Measurements from ENCODE around the gene ZSCAN1.

ZSCAN1 gene, protein sequence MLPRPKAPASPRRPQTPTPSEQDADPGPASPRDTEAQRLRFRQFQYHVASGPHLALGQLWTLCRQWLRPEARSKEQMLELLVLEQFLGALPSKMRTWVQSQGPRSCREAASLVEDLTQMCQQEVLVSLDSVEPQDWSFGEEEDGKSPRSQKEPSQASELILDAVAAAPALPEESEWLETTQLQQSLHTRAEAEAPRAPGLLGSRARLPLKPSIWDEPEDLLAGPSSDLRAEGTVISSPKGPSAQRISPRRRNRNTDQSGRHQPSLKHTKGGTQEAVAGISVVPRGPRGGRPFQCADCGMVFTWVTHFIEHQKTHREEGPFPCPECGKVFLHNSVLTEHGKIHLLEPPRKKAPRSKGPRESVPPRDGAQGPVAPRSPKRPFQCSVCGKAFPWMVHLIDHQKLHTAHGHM

DNA sequence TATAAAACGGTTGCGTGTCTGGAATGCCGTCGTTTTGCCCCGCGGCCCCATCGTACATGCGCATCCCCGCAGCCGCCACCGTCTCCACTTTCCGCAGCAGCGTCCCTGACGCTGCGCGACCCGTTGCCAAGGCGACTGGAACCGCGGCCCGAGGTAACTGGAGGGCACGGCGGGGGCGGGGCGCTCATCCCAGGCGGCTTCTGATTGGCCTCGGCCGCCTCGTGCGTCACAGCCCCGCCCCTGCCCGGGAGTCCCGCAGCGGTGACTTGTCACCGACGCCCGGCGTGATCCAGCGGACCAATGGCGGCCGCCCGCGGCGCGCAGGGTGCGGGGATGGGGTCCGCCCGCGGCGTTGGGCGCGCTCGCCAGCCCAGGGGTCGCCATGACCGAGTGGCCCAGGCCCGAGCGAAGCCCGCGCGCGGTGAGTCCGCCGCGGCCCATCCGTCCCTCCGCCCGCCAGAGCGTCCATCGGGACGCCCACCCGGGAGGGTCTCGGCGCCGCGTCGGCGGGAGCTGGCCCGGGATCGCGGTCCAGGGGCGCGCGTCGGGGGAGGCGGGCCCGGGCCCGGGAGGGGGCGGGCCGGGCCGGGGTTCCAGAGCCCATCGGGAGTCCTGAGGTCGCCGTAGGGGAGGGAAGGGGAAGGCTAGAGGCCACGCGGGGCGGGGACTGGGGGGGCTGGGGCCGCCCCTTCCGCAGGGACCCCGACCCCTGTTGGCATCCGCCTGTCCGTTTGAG lies at the start of gene ZSCAN1:
ZSCAN1 (plus strand) TSS at position 285 of the 736 bp plus-strand sequence. CDS start 3,812 bp downstream, outside the sequence.
- no peaks in the 10 kb centered on the region for H3F3A ChIP-seq (ENCODE audit: low read depth)
- H3K36me3 ChIP-seq (ENCODE audit: insufficient read depth, low read length) = no peaks in the 10 kb centered on the region
- no peak for TF ChIP-seq EZH2phosphoT487 (IDR thresholded peaks at IDR 0.05; ENCODE audit: borderline replicate concordance)
- TF ChIP-seq, protein P1, sequence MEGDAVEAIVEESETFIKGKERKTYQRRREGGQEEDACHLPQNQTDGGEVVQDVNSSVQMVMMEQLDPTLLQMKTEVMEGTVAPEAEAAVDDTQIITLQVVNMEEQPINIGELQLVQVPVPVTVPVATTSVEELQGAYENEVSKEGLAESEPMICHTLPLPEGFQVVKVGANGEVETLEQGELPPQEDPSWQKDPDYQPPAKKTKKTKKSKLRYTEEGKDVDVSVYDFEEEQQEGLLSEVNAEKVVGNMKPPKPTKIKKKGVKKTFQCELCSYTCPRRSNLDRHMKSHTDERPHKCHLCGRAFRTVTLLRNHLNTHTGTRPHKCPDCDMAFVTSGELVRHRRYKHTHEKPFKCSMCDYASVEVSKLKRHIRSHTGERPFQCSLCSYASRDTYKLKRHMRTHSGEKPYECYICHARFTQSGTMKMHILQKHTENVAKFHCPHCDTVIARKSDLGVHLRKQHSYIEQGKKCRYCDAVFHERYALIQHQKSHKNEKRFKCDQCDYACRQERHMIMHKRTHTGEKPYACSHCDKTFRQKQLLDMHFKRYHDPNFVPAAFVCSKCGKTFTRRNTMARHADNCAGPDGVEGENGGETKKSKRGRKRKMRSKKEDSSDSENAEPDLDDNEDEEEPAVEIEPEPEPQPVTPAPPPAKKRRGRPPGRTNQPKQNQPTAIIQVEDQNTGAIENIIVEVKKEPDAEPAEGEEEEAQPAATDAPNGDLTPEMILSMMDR (conservative IDR thresholded peaks at IDR 0.05; ENCODE audit: low read length) = no peak
- no peaks in the 10 kb centered on the region for H3K9me2 ChIP-seq (replicated peaks; ENCODE audit: low read depth, low read length)
- no peaks in the 10 kb centered on the region for H3K4me1 ChIP-seq (ENCODE audit: insufficient read depth, low read length, poor library complexity, severe bottlenecking)
- H3K9ac ChIP-seq (ENCODE audit: low read depth, low read length, poor library complexity, severe bottlenecking) = no peak within 1 kb of the TSS
- H3K9me3 ChIP-seq (ENCODE audit: insufficient read depth, low read depth, low read length) = peaks cover 14% of the 10 kb centered on the region; the same call in 1 of the 2 replicates
- no peak within 1 kb of the TSS for H3K4me2 ChIP-seq (ENCODE audit: low read depth, low read length, poor library complexity, severe bottlenecking)
- no peaks in the 10 kb centered on the region for H3K79me2 ChIP-seq (ENCODE audit: insufficient read depth, low read length)
- no peak within 1 kb of the TSS for H2AFZ ChIP-seq (ENCODE audit: low read length)
- no peak within 1 kb of the TSS for H3K4me3 ChIP-seq (ENCODE audit: low read length, poor library complexity, severe bottlenecking)
- H3K27me3 ChIP-seq (ENCODE audit: insufficient read depth, low read length, poor library complexity, severe bottlenecking) = no peaks in the 10 kb centered on the region
- no peaks in the 10 kb centered on the region for H4K20me1 ChIP-seq (ENCODE audit: insufficient read depth, low read length, poor library complexity, severe bottlenecking)

DNA sequence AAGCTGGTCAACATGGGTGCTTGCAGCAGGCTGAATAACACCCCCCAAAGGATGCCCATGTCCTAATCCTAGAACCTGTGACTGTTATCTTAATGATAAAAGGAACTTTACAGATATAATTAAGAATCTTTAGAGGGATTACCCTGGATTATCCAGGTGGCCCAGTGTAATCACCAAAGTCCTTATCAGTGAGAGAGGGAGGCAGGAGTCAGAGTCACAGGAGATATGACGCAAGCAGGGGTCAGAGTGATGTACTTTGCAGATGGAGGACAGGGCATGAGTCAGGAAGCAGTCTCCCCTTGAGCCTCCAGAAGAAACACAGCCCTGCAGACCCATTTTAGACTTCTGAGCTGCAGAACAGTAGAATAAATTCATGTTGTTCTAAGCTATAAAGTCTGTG lies 41.0 kb upstream of the ZSCAN1 start:
- peaks cover 11% of the 10 kb centered on the region; the same call in 1 of the 2 replicates for H3K9me3 ChIP-seq (ENCODE audit: insufficient read depth, low read depth, low read length)
- no peaks in the 10 kb centered on the region for H3K27me3 ChIP-seq (ENCODE audit: insufficient read depth, low read length, poor library complexity, severe bottlenecking)
- no peak overlapping the region for H3K4me3 ChIP-seq (ENCODE audit: low read length, poor library complexity, severe bottlenecking)
- no peaks in the 10 kb centered on the region for H3F3A ChIP-seq (ENCODE audit: low read depth)
- no peaks in the 10 kb centered on the region for H3K79me2 ChIP-seq (ENCODE audit: insufficient read depth, low read length)
- no peak overlapping the region for H3K9ac ChIP-seq (ENCODE audit: low read depth, low read length, poor library complexity, severe bottlenecking)
- H4K20me1 ChIP-seq (ENCODE audit: insufficient read depth, low read length, poor library complexity, severe bottlenecking) = no peaks in the 10 kb centered on the region
- no peak overlapping the region for H3K4me2 ChIP-seq (ENCODE audit: low read depth, low read length, poor library complexity, severe bottlenecking)
- H3K36me3 ChIP-seq (ENCODE audit: insufficient read depth, low read length) = peaks cover 14% of the 10 kb centered on the region; the same call in 1 of the 2 replicates
- no peaks in the 10 kb centered on the region for H3K9me2 ChIP-seq (replicated peaks; ENCODE audit: low read depth, low read length)
- TF ChIP-seq EZH2phosphoT487 (IDR thresholded peaks at IDR 0.05; ENCODE audit: borderline replicate concordance) = no peak
- TF ChIP-seq, protein P1 (conservative IDR thresholded peaks at IDR 0.05; ENCODE audit: low read length) = no peak
- no peak overlapping the region for H2AFZ ChIP-seq (ENCODE audit: low read length)
- no peaks in the 10 kb centered on the region for H3K4me1 ChIP-seq (ENCODE audit: insufficient read depth, low read length, poor library complexity, severe bottlenecking)

DNA sequence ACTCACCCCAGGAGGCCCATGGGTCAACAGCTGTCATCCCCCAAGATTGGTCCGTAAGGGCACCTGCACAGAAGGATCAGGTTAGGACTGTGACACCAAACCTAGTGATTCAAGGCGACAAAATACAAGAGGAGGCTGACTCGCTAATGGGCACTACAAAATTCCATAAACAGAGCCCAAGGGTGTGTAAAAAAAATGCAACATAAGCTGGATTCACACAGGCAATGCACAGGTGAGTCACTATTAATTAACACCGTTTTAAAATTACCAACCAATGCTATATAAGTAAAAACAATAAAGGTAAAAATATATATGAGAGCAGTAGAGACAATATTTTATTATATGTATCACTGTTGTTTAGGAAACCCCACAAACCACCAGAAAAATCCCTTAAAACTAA lies 33.1 kb upstream of the ZSCAN1 start:
- no peaks in the 10 kb centered on the region; the same call in 1 of the 2 replicates for H3K9me3 ChIP-seq (ENCODE audit: insufficient read depth, low read depth, low read length)
- peak overlapping the region; percentile 100 for H3K4me3 ChIP-seq (ENCODE audit: low read length, poor library complexity, severe bottlenecking)
- H3K79me2 ChIP-seq (ENCODE audit: insufficient read depth, low read length) = peaks cover 46% of the 10 kb centered on the region

More for the DNA sequence above, 33.1 kb upstream of the ZSCAN1 start:
- Histone ChIP-seq H2AFZ (ENCODE audit: low read length) (no peak overlapping the region), H3K27me3 (ENCODE audit: insufficient read depth, low read length, poor library complexity, severe bottlenecking) (peaks cover 5% of the 10 kb centered on the region), H3K9me2 (replicated peaks; ENCODE audit: low read depth, low read length) (no peaks in the 10 kb centered on the region), H4K20me1 (ENCODE audit: insufficient read depth, low read length, poor library complexity, severe bottlenecking) (peaks cover 7% of the 10 kb centered on the region), H3K36me3 (ENCODE audit: insufficient read depth, low read length) (peaks cover 12% of the 10 kb centered on the region; the same call in 1 of the 2 replicates), H3F3A (ENCODE audit: low read depth) (no peaks in the 10 kb centered on the region), H3K4me2 (ENCODE audit: low read depth, low read length, poor library complexity, severe bottlenecking) (peak overlapping the region; percentile 92), H3K4me1 (ENCODE audit: insufficient read depth, low read length, poor library complexity, severe bottlenecking) (peaks cover 27% of the 10 kb centered on the region), H3K9ac (ENCODE audit: low read depth, low read length, poor library complexity, severe bottlenecking) (peak overlapping the region; percentile 98)
- TF ChIP-seq EZH2phosphoT487 (IDR thresholded peaks at IDR 0.05; ENCODE audit: borderline replicate concordance) = no peak
- TF ChIP-seq, protein P1 (conservative IDR thresholded peaks at IDR 0.05; ENCODE audit: low read length) = no peak
